ENCODE measurements around the gene SLC39A10. TPM values are rescaled to one million over a fixed set of nuclear protein-coding genes. Genes with fewer than 3 reads are reported as not detected.

Gene SLC39A10
- 10 to 100 TPM; 70.3 to 75.8 TPM for total RNA-seq

GRCh38 chr2:195656859-195657633 lies at the start of gene SLC39A10:
Gene SLC39A10, plus strand, starts transcription at chr2:195657226. Its CDS starts 22,817 bp downstream, at chr2:195680043.
- H3K27ac Mint-ChIP-seq: peak within 1 kb of the TSS; percentile 100
- no peaks in the 10 kb centered on the region for H3K9me3 Mint-ChIP-seq
- no peaks in the 10 kb centered on the region for H3K27me3 Mint-ChIP-seq (ENCODE audit: low read depth)
- peaks cover 14 to 25% of the 10 kb centered on the region in 2 donors for H3K36me3 Mint-ChIP-seq (ENCODE audit: insufficient read depth in 2 of 2)
- ATAC-seq (replicated peaks in 1 of 2) (peak; percentile 72 to 73), DNase-seq (peak; percentile 95 to 98)
- peaks cover 38% of the 10 kb centered on the region for H3K4me1 Mint-ChIP-seq (ENCODE audit: low read depth)
- peak within 1 kb of the TSS; percentile 92 to 98 for H3K4me3 Mint-ChIP-seq

GRCh38 chr2:195608768-195609454 lies 48.1 kb upstream of the SLC39A10 start:
- peaks cover 44% of the 10 kb centered on the region for H3K4me1 Mint-ChIP-seq (ENCODE audit: low read depth)
- H3K27ac Mint-ChIP-seq: peak overlapping the region; percentile 27
- H3K36me3 Mint-ChIP-seq (ENCODE audit: insufficient read depth in 2 of 2): no peaks in the 10 kb centered on the region
- no peaks in the 10 kb centered on the region for H3K27me3 Mint-ChIP-seq (ENCODE audit: low read depth)
- H3K9me3 Mint-ChIP-seq: no peaks in the 10 kb centered on the region
- ATAC-seq (replicated peaks in 1 of 2): peak in 1 of 2 donors; percentile 54
- no peak for DNase-seq
- H3K4me3 Mint-ChIP-seq: peak overlapping the region in 1 of 2 donors; percentile 56

GRCh38 chr2:195610717-195611116 lies 46.3 kb upstream of the SLC39A10 start:
- no peak for DNase-seq
- Mint-ChIP-seq H3K36me3 (ENCODE audit: insufficient read depth in 2 of 2) (no peaks in the 10 kb centered on the region), H3K4me1 (ENCODE audit: low read depth) (peaks cover 32% of the 10 kb centered on the region), H3K9me3 (no peaks in the 10 kb centered on the region), H3K4me3 (no peak overlapping the region), H3K27me3 (ENCODE audit: low read depth) (no peaks in the 10 kb centered on the region), H3K27ac (no peak overlapping the region)
- no peak for ATAC-seq (replicated peaks in 1 of 2)

GRCh38 chr2:195612611-195613495 lies 44.2 kb upstream of the SLC39A10 start:
- H3K27ac Mint-ChIP-seq: no peak overlapping the region
- H3K9me3 Mint-ChIP-seq: no peaks in the 10 kb centered on the region
- ATAC-seq (replicated peaks in 1 of 2): no peak
- H3K4me3 Mint-ChIP-seq: no peak overlapping the region
- no peak for DNase-seq
- peaks cover 25% of the 10 kb centered on the region for H3K4me1 Mint-ChIP-seq (ENCODE audit: low read depth)
- no peaks in the 10 kb centered on the region for H3K36me3 Mint-ChIP-seq (ENCODE audit: insufficient read depth in 2 of 2)
- no peaks in the 10 kb centered on the region for H3K27me3 Mint-ChIP-seq (ENCODE audit: low read depth)

GRCh38 chr2:195613922-195614321 lies 43.1 kb upstream of the SLC39A10 start:
- no peak overlapping the region for H3K27ac Mint-ChIP-seq
- H3K9me3 Mint-ChIP-seq: no peaks in the 10 kb centered on the region
- DNase-seq (no peak), ATAC-seq (replicated peaks in 1 of 2) (peak in 1 of 2 donors; percentile 42)
- H3K4me1 Mint-ChIP-seq (ENCODE audit: low read depth): peaks cover 24% of the 10 kb centered on the region
- no peaks in the 10 kb centered on the region for H3K36me3 Mint-ChIP-seq (ENCODE audit: insufficient read depth in 2 of 2)
- no peak overlapping the region for H3K4me3 Mint-ChIP-seq
- no peaks in the 10 kb centered on the region for H3K27me3 Mint-ChIP-seq (ENCODE audit: low read depth)

GRCh38 chr2:195619590-195619989 lies 37.4 kb upstream of the SLC39A10 start:
- Mint-ChIP-seq H3K4me3 (no peak overlapping the region), H3K27ac (no peak overlapping the region), H3K36me3 (ENCODE audit: insufficient read depth in 2 of 2) (no peaks in the 10 kb centered on the region), H3K9me3 (no peaks in the 10 kb centered on the region), H3K4me1 (ENCODE audit: low read depth) (peaks cover 8% of the 10 kb centered on the region), H3K27me3 (ENCODE audit: low read depth) (no peaks in the 10 kb centered on the region)
- ATAC-seq (replicated peaks in 1 of 2) (no peak), DNase-seq (no peak)

GRCh38 chr2:195620501-195620900 lies 36.5 kb upstream of the SLC39A10 start:
- Mint-ChIP-seq H3K4me1 (ENCODE audit: low read depth) (peaks cover 8% of the 10 kb centered on the region), H3K27me3 (ENCODE audit: low read depth) (no peaks in the 10 kb centered on the region), H3K9me3 (no peaks in the 10 kb centered on the region), H3K4me3 (no peak overlapping the region), H3K36me3 (ENCODE audit: insufficient read depth in 2 of 2) (no peaks in the 10 kb centered on the region), H3K27ac (no peak overlapping the region)
- ATAC-seq (replicated peaks in 1 of 2) (no peak), DNase-seq (no peak)

- no peaks in the 10 kb centered on the region for H3K9me3 Mint-ChIP-seq
- H3K36me3 Mint-ChIP-seq (ENCODE audit: insufficient read depth in 2 of 2): no peaks in the 10 kb centered on the region
- peak; percentile 62 to 72 for ATAC-seq (replicated peaks in 1 of 2)
- no peak overlapping the region for H3K4me3 Mint-ChIP-seq
- H3K4me1 Mint-ChIP-seq (ENCODE audit: low read depth): peaks cover 17% of the 10 kb centered on the region
- no peaks in the 10 kb centered on the region for H3K27me3 Mint-ChIP-seq (ENCODE audit: low read depth)
- H3K27ac Mint-ChIP-seq: no peak overlapping the region
- DNase-seq: no peak
These were observed 34.1 kb upstream of the SLC39A10 start for GRCh38 chr2:195622966-195623365.

GRCh38 chr2:195626507-195626906 lies 30.5 kb upstream of the SLC39A10 start:
- Mint-ChIP-seq H3K4me3 (no peak overlapping the region), H3K36me3 (ENCODE audit: insufficient read depth in 2 of 2) (no peaks in the 10 kb centered on the region), H3K27me3 (ENCODE audit: low read depth) (no peaks in the 10 kb centered on the region), H3K4me1 (ENCODE audit: low read depth) (peaks cover 14% of the 10 kb centered on the region), H3K9me3 (peaks cover 0 to 2% of the 10 kb centered on the region in 2 donors), H3K27ac (no peak overlapping the region)
- DNase-seq (no peak), ATAC-seq (replicated peaks in 1 of 2) (no peak)

GRCh38 chr2:195628666-195629065 lies 28.4 kb upstream of the SLC39A10 start:
- Mint-ChIP-seq H3K4me3 (no peak overlapping the region), H3K9me3 (peaks cover 0 to 2% of the 10 kb centered on the region in 2 donors), H3K27ac (no peak overlapping the region), H3K4me1 (ENCODE audit: low read depth) (peaks cover 23% of the 10 kb centered on the region), H3K27me3 (ENCODE audit: low read depth) (no peaks in the 10 kb centered on the region), H3K36me3 (ENCODE audit: insufficient read depth in 2 of 2) (no peaks in the 10 kb centered on the region)
- ATAC-seq (replicated peaks in 1 of 2) (no peak), DNase-seq (no peak)

GRCh38 chr2:195632856-195633572 lies 24.0 kb upstream of the SLC39A10 start:
- H3K9me3 Mint-ChIP-seq: peaks cover 0 to 2% of the 10 kb centered on the region in 2 donors
- ATAC-seq (replicated peaks in 1 of 2) (no peak), DNase-seq (no peak)
- H3K36me3 Mint-ChIP-seq (ENCODE audit: insufficient read depth in 2 of 2): peaks cover 0 to 2% of the 10 kb centered on the region in 2 donors
- no peak overlapping the region for H3K4me3 Mint-ChIP-seq
- H3K4me1 Mint-ChIP-seq (ENCODE audit: low read depth): peaks cover 13% of the 10 kb centered on the region
- no peaks in the 10 kb centered on the region for H3K27me3 Mint-ChIP-seq (ENCODE audit: low read depth)
- no peak overlapping the region for H3K27ac Mint-ChIP-seq

GRCh38 chr2:195633573-195633870 lies 23.5 kb upstream of the SLC39A10 start:
- DNase-seq: no peak
- peaks cover 0 to 2% of the 10 kb centered on the region in 2 donors for H3K9me3 Mint-ChIP-seq

More at GRCh38 chr2:195633573-195633870, 23.5 kb upstream of the SLC39A10 start:
- Mint-ChIP-seq H3K4me3 (no peak overlapping the region), H3K4me1 (ENCODE audit: low read depth) (peaks cover 13% of the 10 kb centered on the region), H3K36me3 (ENCODE audit: insufficient read depth in 2 of 2) (peaks cover 0 to 2% of the 10 kb centered on the region in 2 donors), H3K27ac (no peak overlapping the region), H3K27me3 (ENCODE audit: low read depth) (no peaks in the 10 kb centered on the region)
- no peak for ATAC-seq (replicated peaks in 1 of 2)

Data from activated T-cell treated with anti-CD3 and anti-CD28 coated beads, Interleukin-2, amount 50 U/mL, for 72 hours (primary cell).